HepG2 (cell line): Measurements from ENCODE around the gene GPATCH2. TPM values are rescaled to one million over a fixed set of nuclear protein-coding genes. Genes with fewer than 3 reads are reported as not detected.

ENCODE experiments used
- CSRNP1 ChIP-seq: sonication (generic); formaldehyde crosslinking; IDR thresholded peaks from 2 replicates; pipeline ENCODE4 v1.8.1; 2023; ENCODE audit warnings: mild to moderate bottlenecking, missing genetic modification reagents
- GABPB1 ChIP-seq: IDR thresholded peaks from 2 replicates; pipeline ENCODE4 v1.6.1; 2016; ENCODE audit warnings: mild to moderate bottlenecking, missing genetic modification reagents, moderate library complexity, missing compliant biosample characterization
- JARID2 ChIP-seq: sonication (generic); formaldehyde crosslinking; IDR thresholded peaks from 2 replicates; pipeline ENCODE4 v1.8.1; 2023; ENCODE audit warnings: missing genetic modification reagents, inconsistent platforms; ENCODE audit not compliant: insufficient replicate concordance
- NFE2 ChIP-seq: sonication (generic); formaldehyde crosslinking; IDR thresholded peaks from 2 replicates; pipeline ENCODE4 v1.4.0; 2020; ENCODE audit warnings: missing genetic modification reagents
- SMARCE1 ChIP-seq: fragments of 450-650 bp; IDR thresholded peaks from 2 replicates; pipeline ENCODE4 v1.6.1; 2017; ENCODE audit warnings: borderline replicate concordance
- SRSF1 ChIP-seq: fragments of 200-400 bp; formaldehyde crosslinking; optimal IDR thresholded peaks from 2 replicates; pipeline ENCODE3; 2017; ENCODE audit warnings: mild to moderate bottlenecking, low read depth, low read length, moderate library complexity
- ZBTB38 ChIP-seq: sonication (generic); formaldehyde crosslinking; IDR thresholded peaks from 2 replicates; pipeline ENCODE4 v1.5.1; 2020; ENCODE audit warnings: mild to moderate bottlenecking, missing genetic modification reagents
- ZGPAT ChIP-seq: IDR thresholded peaks from 2 replicates; pipeline ENCODE4 v1.6.1; 2016; ENCODE audit warnings: mild to moderate bottlenecking
- ZKSCAN8 ChIP-seq: IDR thresholded peaks from 2 replicates; pipeline ENCODE4 v1.6.1; 2016; ENCODE audit warnings: borderline replicate concordance, missing genetic modification reagents, missing compliant biosample characterization
- ZMYM3 ChIP-seq: sonication (generic); formaldehyde crosslinking; IDR thresholded peaks from 2 replicates; pipeline ENCODE4 v1.5.1; 2020; ENCODE audit warnings: mild to moderate bottlenecking, missing genetic modification reagents
- ZNF138 ChIP-seq: sonication (generic); formaldehyde crosslinking; IDR thresholded peaks from 2 replicates; pipeline ENCODE4 v1.5.0; 2020; ENCODE audit warnings: mild to moderate bottlenecking, low read depth, missing genetic modification reagents
- ZNF205 ChIP-seq: IDR thresholded peaks from 2 replicates; pipeline ENCODE4 v1.6.1; 2018; ENCODE audit warnings: missing biosample characterization, missing genetic modification reagents
- ZNF232 ChIP-seq: sonication (generic); formaldehyde crosslinking; IDR thresholded peaks from 2 replicates; pipeline ENCODE4 v1.4.0; 2020; ENCODE audit warnings: missing genetic modification reagents, borderline replicate concordance
- ZNF607 ChIP-seq: sonication (generic); formaldehyde crosslinking; IDR thresholded peaks from 2 replicates; pipeline ENCODE4 v1.5.1; 2020; ENCODE audit warnings: missing genetic modification reagents, mild to moderate bottlenecking, borderline replicate concordance
- ZNF704 ChIP-seq: sonication (generic); formaldehyde crosslinking; IDR thresholded peaks from 2 replicates; pipeline ENCODE4 v1.8.1; 2023; ENCODE audit warnings: mild to moderate bottlenecking, inconsistent platforms, moderate library complexity, missing genetic modification reagents, borderline replicate concordance
- ZNF816 ChIP-seq: sonication (generic); formaldehyde crosslinking; IDR thresholded peaks from 2 replicates; pipeline ENCODE4 v1.8.0; 2022; ENCODE audit warnings: missing genetic modification reagents, mild to moderate bottlenecking, borderline replicate concordance
- polyA plus RNA-seq, 8 experiments: library from polyadenylated mRNA; depleted of rRNA in 3 of 8; stranded (reverse) in 7 of 8; unstranded in 1 of 8; fragments of >200 nt; fragmentation: Illumina TruSeq in 4 of 8; extraction: Trizol in 4 of 8; gene quantifications; 2 replicates each; pipeline versions ENCODE4 v1.2.1 to v1.2.3, GENCODE V29; 2011 to 2016; ENCODE audit warnings: low read depth in 4 of 8, missing spikeins in 1 of 8, mixed read lengths in 1 of 8; ENCODE audit not compliant: insufficient read depth in 1 of 8
- total RNA-seq, 5 experiments: library from RNA; depleted of rRNA; stranded (reverse); fragments of >200 nt; fragmentation: Illumina TruSeq; extraction: Trizol; gene quantifications; 2 replicates each; pipeline ENCODE4 v1.2.3, GENCODE V29; 2016; ENCODE audit warnings: low read depth in 1 of 5
- TF ChIP-seq, protein P1 (sequence below): sonication (generic); formaldehyde crosslinking; IDR thresholded peaks from 2 replicates; pipeline ENCODE4 v1.4.0; 2020; ENCODE audit warnings: missing genetic modification reagents, low read depth, mild to moderate bottlenecking, borderline replicate concordance
- TF ChIP-seq, protein P2 (sequence below): sonication (generic); formaldehyde crosslinking; IDR thresholded peaks from 2 replicates; pipeline ENCODE4 v1.5.1; 2020; ENCODE audit warnings: missing genetic modification reagents, mild to moderate bottlenecking, borderline replicate concordance

GPATCH2 gene
- total and polyA plus RNA-seq, 2 of the 13 experiments (the other 11 are each of a cell fraction or from before 2014, with no cell fraction given): 3.5 to 15.7 TPM

- TF ChIP-seq ZNF607 (CRISPR knock-in tag): peak; percentile 52; the same call in 1 of the 2 replicates
- 0 out of 2 replicates have a peak, but pooled peaks have one; percentile 40 for TF ChIP-seq ZNF205
- TF ChIP-seq SMARCE1: no peak
- TF ChIP-seq, protein P1, sequence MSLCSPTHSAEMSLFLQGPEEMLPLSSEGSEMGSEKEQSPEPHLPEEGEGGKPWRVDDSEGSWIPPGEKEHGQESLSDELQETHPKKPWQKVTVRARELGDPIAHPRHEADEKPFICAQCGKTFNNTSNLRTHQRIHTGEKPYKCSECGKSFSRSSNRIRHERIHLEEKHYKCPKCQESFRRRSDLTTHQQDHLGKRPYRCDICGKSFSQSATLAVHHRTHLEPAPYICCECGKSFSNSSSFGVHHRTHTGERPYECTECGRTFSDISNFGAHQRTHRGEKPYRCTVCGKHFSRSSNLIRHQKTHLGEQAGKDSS (CRISPR knock-in tag): 0 out of 2 replicates have a peak, but pooled peaks have one; percentile 60
- TF ChIP-seq JARID2 (CRISPR knock-in tag): peak; percentile 42
- TF ChIP-seq ZGPAT: peak; percentile 84
- no peak for TF ChIP-seq ZNF816 (CRISPR knock-in tag)
- TF ChIP-seq, protein P2, sequence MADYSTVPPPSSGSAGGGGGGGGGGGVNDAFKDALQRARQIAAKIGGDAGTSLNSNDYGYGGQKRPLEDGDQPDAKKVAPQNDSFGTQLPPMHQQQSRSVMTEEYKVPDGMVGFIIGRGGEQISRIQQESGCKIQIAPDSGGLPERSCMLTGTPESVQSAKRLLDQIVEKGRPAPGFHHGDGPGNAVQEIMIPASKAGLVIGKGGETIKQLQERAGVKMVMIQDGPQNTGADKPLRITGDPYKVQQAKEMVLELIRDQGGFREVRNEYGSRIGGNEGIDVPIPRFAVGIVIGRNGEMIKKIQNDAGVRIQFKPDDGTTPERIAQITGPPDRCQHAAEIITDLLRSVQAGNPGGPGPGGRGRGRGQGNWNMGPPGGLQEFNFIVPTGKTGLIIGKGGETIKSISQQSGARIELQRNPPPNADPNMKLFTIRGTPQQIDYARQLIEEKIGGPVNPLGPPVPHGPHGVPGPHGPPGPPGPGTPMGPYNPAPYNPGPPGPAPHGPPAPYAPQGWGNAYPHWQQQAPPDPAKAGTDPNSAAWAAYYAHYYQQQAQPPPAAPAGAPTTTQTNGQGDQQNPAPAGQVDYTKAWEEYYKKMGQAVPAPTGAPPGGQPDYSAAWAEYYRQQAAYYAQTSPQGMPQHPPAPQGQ (CRISPR knock-in tag): no peak
- TF ChIP-seq ZNF138 (CRISPR knock-in tag): no peak
- TF ChIP-seq ZNF704: 0 out of 2 replicates have a peak, but pooled peaks have one; percentile 44
- TF ChIP-seq ZNF232 (CRISPR knock-in tag): 0 out of 2 replicates have a peak, but pooled peaks have one; percentile 39
- peak; percentile 37; the same call in 1 of the 2 replicates for TF ChIP-seq CSRNP1 (CRISPR knock-in tag)
- peak; percentile 94 for TF ChIP-seq GABPB1 (CRISPR knock-in tag)
- no peak for TF ChIP-seq ZBTB38
- no peak for TF ChIP-seq NFE2 (CRISPR knock-in tag)
- TF ChIP-seq SRSF1: no peak
- TF ChIP-seq ZKSCAN8 (CRISPR knock-in tag): 0 out of 2 replicates have a peak, but pooled peaks have one; percentile 28
- TF ChIP-seq ZMYM3 (CRISPR knock-in tag): 0 out of 2 replicates have a peak, but pooled peaks have one; percentile 43
Observed at GRCh38 chr1:217630711-217631591, at the start of gene GPATCH2, which contains the start of gene SPATA17 (continued).
